ENCODE results near the gene KIFC3.

- no peak for TF ChIP-seq CTCF (IDR thresholded peaks at IDR 0.05)
- no peak for TF ChIP-seq POLR2A (IDR thresholded peaks at IDR 0.05)
These were observed 70.3 kb downstream of the KIFC3 start for GRCh38 chr16:57732037-57732436.
